A549 treated with Mapracorat at 1 μM for 4 hours (cell line): ENCODE results near the gene USB1. TPM values are rescaled to one million over a fixed set of nuclear protein-coding genes. Genes with fewer than 3 reads are reported as not detected.

Experiments used
- total RNA-seq: library from RNA; stranded (reverse); fragments of 200-300 nt; extraction: Qiagen RNA extraction; gene quantifications from 5 replicates; pipeline ENCODE4 v1.2.3, GENCODE V29; 2022

The USB1 gene
- total RNA-seq, result 73.6 to 86.9 TPM (median 80.0 TPM) in 5 replicates

DNA sequence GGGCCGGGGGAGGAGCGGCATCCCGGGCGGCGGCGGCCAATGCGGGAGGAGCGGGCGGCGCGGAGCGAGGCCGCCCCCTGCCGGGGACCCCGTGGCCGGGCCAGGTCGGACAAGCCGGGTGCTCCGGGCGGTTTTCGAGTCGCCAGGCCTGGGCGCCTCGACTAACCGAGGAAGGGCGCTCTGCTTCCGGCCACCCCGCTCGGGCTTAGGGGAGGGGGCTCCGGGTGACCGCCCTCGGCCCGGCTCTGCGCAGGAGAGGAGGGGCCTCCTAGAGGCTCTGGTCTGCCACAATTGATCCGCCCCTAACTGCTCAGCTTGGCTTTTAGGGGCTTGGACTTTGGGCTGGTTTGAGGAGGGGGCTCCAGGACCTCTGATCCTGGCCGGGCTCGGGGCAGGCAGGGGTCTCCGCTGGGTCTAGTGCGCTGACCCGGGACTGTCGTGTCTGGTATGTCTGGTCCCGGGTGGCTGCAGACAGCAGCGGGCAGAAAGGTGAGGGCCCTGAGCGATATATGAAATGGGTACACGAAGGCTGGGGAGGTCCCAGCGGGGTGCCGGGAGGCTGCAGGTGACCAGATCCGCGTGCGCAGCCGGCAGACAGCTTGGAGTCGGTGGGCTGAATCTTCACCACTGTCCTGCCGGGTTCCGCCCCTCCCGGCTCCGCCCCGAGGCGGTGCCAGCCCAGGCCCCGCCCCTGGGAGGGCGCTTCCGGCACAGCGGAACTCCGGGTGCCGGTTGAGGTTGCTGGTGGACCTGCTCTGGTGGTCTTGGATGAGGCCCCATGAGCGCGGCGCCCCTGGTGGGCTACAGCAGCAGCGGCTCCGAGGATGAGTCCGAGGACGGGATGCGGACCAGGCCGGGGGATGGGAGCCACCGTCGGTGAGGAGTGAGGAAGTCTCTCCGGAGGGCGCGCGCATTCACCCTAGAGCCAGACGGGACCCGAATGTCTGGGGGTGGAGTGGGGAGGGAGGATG is at the start of gene USB1:
Gene USB1 (plus strand): TSS at position 702 of the 971 bp plus-strand sequence. CDS start 77 bp downstream, at position 779.

DNA sequence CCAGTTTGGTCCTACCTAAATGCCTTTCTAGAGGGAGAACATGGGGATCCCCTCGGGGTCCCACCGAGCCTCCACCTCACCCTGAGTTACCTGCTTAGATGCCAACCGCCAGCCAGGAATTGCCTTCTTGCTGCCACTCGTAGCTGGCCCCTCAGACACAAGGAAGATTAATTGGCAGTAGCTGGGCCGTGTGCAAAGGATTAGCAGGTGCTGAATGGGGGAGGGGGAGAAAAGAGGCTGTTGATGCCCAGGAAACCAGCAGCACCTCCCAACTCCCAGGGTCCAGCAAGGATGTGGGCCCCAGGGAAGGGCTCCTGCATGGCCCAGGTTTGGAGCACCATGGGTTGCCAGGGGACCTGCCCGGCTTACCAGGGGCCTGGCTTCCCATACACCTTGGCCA is 30.2 kb upstream of the USB1 start, which contains the start of gene CNGB1:
Gene CNGB1 (minus strand): TSS at position 159 of the 400 bp plus-strand sequence. CDS start 3,842 bp downstream, outside the sequence.

DNA sequence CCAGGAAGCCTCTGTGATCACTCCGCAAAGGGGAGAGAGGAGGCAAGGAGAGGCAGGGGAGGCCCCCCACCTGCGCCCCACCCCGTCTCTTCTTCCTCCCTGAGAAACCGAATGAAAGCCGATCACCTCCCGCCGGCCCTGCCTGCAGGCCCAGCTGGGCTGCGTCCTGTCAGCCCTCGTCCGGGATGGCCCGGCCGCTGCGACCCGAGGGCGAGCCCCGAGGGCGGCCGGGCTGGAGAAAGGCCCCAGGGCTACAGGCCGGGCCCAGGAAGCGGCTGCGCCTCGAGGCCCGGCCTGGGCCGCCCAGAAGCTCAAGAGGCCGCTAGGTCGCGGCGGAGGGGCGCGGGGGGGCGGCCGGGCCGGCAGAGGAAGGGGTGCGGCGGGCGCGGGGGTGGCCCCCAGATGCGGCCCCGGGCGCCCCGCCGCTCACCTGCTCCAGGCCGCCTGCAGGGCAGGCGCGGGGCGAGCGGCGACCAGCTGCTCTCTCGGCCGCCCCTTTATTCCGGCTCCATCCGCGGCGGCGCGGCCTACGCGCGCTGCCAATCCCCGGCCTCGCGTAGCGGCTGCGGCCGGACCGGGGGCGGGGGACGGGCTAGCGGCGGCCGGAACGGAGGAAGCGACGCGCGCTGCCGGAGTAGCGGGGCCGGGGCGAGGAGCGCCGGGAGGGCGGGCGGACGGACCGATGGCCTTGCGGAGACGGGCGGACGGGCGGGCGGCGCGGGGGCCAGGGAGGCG is 1.1 kb upstream of the USB1 start, which contains the start of gene ZNF319:
Gene ZNF319 (minus strand): TSS at position 702 of the 735 bp plus-strand sequence. CDS start 2,407 bp downstream, outside the sequence.

DNA sequence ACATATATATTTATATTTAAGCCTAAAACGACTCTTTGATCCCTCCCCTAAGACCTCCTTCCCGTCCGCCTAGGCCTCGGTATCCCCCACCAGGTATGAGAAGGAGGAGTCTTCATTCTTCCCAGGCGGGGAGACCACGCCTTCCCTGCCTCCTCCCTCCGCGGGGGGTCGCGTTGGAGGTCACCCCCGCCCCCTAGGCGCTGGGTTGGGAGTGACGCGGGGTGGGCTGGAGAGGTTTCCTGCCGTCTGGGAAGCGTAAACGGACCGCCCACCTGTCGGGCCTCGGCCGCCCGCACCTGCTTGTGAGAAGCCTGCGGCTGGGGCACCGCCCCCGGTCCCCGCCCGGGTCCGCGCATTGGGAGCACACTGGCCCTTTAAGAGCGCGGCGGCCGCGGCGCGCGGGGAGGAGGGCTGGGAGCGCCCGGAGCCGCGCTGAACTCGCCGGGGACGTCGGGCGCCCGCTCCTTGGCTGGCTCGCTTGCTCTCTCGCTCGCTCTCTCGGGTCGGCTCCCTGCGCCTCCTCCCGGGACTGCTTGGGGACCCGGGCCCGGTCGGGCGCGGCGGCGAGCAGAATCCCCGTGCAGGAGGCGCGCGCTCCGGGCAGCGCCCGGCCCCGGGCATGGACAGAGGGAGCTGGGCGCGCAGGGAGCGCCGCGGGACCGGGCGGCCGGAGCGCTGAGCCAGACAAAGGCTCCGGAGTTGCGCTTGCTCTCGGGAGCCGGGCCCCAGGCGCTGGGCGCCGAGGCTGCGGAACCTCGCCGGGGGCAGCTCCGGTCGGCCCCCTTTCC is 24.3 kb downstream of the USB1 start, which contains the start of gene MMP15:
Gene MMP15 (plus strand): TSS at position 404 of the 788 bp plus-strand sequence. CDS start 597 bp downstream, outside the sequence.

Other genes starting within 250 kb of the USB1 start
- 105 to 161 TPM (median 149 TPM) in 5 replicates for gene KIFC3, start 198.9 kb upstream of the USB1 start, total RNA-seq
- 0.05 to 0.49 TPM (median 0.08 TPM) in 5 replicates for gene CNGB1, start 30.3 kb upstream of the USB1 start, total RNA-seq
- gene ZNF319, start 735 bp upstream of the USB1 start, total RNA-seq, result 10.5 to 16.9 TPM (median 14.1 TPM) in 5 replicates
- 30.3 to 45.9 TPM (median 42.3 TPM) in 5 replicates for gene MMP15, start 24.3 kb downstream of the USB1 start, total RNA-seq
- 51.3 to 56.8 TPM (median 52.5 TPM) in 5 replicates for gene CFAP20, start 128.0 kb downstream of the USB1 start, total RNA-seq
- gene CSNK2A2, start 196.7 kb downstream of the USB1 start, total RNA-seq, result 50.3 to 63.1 TPM (median 52.9 TPM) in 5 replicates